Mucosa of descending colon (tissue), 3 donors: ENCODE measurements around the gene SERTAD3. TPM values are rescaled to one million over a fixed set of nuclear protein-coding genes. Genes with fewer than 3 reads are reported as not detected.
A peak's percentile ranks its signal among the peaks of the same experiment; 100 is the strongest.

ENCODE experiments used
- ATAC-seq: fragments of 200-7000 bp; cut with Tn5 transposase; one replicate; pipeline ENCODE4 v1.9.1; 2020; ENCODE audit warnings: mild to moderate bottlenecking, moderate library complexity
- DNase-seq, 3 donors: peaks; one replicate each; pipeline ENCODE4 v3.0.0-alpha.2; 2020
- H3K36me3 ChIP-seq: fragments of 200-600 bp; one replicate; pipeline ENCODE4 v1.8.0; 2021; ENCODE audit warnings: low read depth, mild to moderate bottlenecking
- H3K4me1 ChIP-seq: fragments of 200-600 bp; one replicate; pipeline ENCODE4 v1.8.0; 2021; ENCODE audit warnings: low read depth, mild to moderate bottlenecking
- H3K4me3 ChIP-seq: fragments of 200-600 bp; one replicate; pipeline ENCODE4 v1.8.0; 2021; ENCODE audit warnings: mild to moderate bottlenecking
- H3K9me3 ChIP-seq: fragments of 200-600 bp; one replicate; pipeline ENCODE4 v1.8.0; 2021; ENCODE audit warnings: mild to moderate bottlenecking
- intact Hi-C, 2 donors: fragments of 100-400 bp; cut with DNase I in 1 of 2; cut with micrococcal nuclease in 1 of 2; formaldehyde crosslinking; loops; one replicate each; pipeline versions ENCODE4 v1.11.0 to v1.11.1; 2022; cut with DNase I, micrococcal nuclease
- total RNA-seq, 3 donors: library from RNA; stranded (reverse); fragmentation: NEBNext Ultra II Directional in 2 of 3; extraction: Animal tissue kit (Norgen Biotek cat#: 25700) in 2 of 3; gene quantifications; one replicate each; pipeline versions ENCODE4 v1.2.1 to v1.2.4, GENCODE V29; 2021 to 2023
- TF ChIP-seq, protein P1 (sequence below): fragments of 200-600 bp; IDR thresholded peaks from one replicate; pipeline ENCODE4 v1.8.0; 2022; ENCODE audit warnings: antibody characterized with exemption, mild to moderate bottlenecking
- donor health status: DM: no; HTN: no; CAD: no; lungs with moderate emphysema.
- donor health status: DM: no; HTN: no; CAD: no.
- donor health status: DM: no; HTN: yes; CAD: no.

Gene SERTAD3
- total RNA-seq, 3 donors from 2014 or later, result 39.3 to 55.4 (median 46.2) TPM

DNA sequence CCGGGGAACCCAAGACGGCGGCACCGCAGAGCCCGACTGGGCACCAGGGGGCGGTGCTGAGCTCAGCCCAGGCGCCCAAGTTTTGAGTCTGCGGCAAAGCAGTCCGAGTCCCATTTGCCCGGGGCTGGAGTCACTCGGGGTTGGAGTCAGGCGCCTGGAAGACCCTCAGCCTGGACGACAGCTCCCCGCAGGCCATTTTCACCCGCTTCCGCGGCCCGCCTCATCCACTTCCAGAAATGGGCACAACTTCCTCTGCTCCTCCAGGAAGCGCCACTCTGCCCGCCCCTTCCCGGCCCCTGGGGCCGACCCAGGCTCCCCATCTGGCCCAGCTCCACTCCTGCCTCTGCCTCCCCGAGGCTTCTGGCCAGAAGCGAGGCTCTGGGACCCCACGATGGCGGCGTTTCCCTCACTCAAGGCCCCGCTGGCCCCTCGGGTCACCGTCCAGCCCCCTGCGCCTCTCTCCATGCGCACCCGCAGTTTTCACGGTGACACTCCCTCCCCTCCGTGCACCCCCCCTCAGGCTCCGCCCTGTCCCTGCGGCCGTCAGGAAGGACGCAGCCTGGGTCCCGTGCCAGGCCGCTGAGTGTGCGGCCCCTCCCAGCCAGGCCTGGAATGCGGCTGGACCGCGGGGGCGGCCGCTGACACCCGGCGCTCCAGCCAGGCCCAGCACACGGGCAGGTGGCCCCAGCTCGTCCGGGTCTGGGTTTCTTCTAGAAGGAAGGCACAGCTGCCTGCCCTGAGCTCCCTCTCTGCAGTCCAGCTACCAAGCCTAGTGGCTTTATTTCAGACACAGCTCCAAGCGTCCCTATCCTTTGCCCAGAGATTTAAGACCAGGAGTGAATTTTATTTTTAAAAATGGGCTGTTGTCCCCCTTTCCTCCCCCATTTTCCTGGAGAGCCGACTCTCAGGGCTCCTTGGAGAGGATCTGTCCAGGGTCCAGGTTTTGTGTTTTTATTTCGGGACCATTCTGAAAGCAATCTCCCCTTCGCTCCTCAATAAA, 23.1 kb downstream of the SERTAD3 start:
- no peaks in the 10 kb centered on the region for H3K36me3 ChIP-seq
- H3K4me3 ChIP-seq, result peak overlapping the region; percentile 61
- TF ChIP-seq, protein P1, sequence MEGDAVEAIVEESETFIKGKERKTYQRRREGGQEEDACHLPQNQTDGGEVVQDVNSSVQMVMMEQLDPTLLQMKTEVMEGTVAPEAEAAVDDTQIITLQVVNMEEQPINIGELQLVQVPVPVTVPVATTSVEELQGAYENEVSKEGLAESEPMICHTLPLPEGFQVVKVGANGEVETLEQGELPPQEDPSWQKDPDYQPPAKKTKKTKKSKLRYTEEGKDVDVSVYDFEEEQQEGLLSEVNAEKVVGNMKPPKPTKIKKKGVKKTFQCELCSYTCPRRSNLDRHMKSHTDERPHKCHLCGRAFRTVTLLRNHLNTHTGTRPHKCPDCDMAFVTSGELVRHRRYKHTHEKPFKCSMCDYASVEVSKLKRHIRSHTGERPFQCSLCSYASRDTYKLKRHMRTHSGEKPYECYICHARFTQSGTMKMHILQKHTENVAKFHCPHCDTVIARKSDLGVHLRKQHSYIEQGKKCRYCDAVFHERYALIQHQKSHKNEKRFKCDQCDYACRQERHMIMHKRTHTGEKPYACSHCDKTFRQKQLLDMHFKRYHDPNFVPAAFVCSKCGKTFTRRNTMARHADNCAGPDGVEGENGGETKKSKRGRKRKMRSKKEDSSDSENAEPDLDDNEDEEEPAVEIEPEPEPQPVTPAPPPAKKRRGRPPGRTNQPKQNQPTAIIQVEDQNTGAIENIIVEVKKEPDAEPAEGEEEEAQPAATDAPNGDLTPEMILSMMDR, result peak; percentile 96
- DNase-seq (peak; percentile 94 to 96 (median 95)), ATAC-seq (peak; percentile 83)
- peaks cover 18% of the 10 kb centered on the region for H3K4me1 ChIP-seq
- H3K9me3 ChIP-seq, result no peaks in the 10 kb centered on the region
- intact Hi-C loops, result no loop called here

DNA sequence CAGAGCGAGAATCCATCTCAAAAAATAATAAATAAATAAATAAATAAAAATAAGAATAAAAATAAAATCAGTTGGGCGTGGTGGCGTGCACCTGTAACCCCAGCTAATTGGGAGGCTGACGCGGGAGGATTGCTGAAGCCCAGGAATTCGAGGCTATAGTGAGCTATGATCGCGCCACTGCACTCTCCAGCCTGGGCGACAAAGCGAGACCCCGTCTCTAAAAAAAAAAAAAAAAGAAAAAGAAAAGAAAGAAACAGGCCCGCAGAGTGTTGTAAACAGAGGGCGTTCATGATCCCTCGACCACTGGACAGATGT, 23.7 kb downstream of the SERTAD3 start:
- intact Hi-C loops, result no loop called here
- H3K9me3 ChIP-seq, result no peaks in the 10 kb centered on the region
- TF ChIP-seq, protein P1, result no peak
- DNase-seq (no peak), ATAC-seq (no peak)
- peak overlapping the region; percentile 61 for H3K4me3 ChIP-seq
- H3K36me3 ChIP-seq, result no peaks in the 10 kb centered on the region
- peaks cover 18% of the 10 kb centered on the region for H3K4me1 ChIP-seq

DNA sequence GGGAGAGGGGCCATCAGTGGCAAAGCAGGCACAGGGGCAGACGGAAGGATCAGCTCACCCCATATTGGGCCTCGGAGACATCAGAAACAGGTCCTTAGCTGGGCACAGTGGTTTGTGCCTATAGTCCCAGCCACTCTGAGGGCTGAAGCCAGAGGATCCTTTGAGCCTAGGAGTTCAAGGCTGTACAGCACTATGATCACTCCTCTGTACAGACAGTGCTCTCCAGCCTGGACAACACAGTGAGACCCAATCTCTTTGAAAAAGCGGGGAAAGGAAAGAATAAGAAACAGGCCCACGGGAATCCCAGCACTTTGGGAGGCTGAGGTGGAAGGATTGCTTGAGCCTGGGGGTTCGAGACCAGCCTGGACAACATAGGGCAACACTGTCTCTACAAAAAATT, 24.4 kb downstream of the SERTAD3 start:
- Histone ChIP-seq H3K4me3 (no peak overlapping the region), H3K36me3 (no peaks in the 10 kb centered on the region), H3K4me1 (peaks cover 18% of the 10 kb centered on the region), H3K9me3 (no peaks in the 10 kb centered on the region)
- TF ChIP-seq, protein P1, result no peak
- DNase-seq (no peak), ATAC-seq (no peak)
- intact Hi-C loops, result no loop called here

DNA sequence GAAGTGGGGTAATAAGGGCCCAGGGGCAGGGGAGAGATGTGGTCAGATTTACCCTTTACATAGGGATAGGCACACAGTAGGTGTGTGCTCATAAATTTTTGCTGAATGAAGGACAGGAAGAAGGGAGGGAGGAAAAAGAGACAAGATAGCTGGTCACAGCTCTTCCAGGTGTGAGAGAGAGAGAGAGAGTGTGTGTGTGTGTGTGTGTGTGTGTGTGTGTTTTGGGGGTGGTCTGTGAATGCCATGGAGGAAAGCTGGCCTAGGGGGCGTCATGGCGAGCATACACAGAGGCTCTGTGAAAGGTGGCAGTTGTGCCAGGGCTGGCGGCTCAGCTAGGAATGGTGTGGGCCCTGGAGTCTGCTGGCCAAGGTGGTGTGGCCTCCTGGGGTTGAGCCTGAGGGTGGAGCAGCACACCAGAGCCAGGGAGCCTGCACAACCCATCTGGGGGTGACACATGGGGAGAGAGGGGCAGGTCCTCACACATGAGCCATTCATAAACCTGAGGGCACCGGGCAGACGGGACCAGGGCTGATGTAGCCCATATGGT, 25.0 kb downstream of the SERTAD3 start:
- DNase-seq (no peak), ATAC-seq (no peak)
- Histone ChIP-seq H3K9me3 (no peaks in the 10 kb centered on the region), H3K4me3 (no peak overlapping the region), H3K36me3 (no peaks in the 10 kb centered on the region), H3K4me1 (peaks cover 13% of the 10 kb centered on the region)
- intact Hi-C loops, result no loop called here
- TF ChIP-seq, protein P1, result no peak

DNA sequence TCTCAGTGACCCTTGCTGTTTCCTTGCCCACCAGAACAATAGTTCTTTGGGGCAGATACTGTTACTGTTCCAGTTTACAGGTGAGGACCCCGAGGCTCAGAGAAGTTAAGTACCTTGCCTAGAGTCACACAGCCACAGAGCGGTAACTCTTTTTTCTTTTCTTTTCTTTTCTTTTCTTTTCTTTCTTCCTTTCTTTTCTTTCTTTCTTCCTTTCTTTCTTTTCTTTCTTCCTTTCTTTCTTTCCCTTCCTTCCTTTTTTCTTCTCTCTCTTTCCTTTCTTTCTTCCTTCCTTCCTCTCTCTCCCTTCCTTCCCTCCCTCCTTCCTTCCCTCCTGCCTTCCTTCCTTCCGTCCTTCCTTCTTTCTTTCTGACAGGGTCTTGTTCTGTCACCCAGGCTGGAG, 26.1 kb downstream of the SERTAD3 start:
- Histone ChIP-seq H3K36me3 (no peaks in the 10 kb centered on the region), H3K9me3 (no peaks in the 10 kb centered on the region), H3K4me3 (no peak overlapping the region), H3K4me1 (peaks cover 6% of the 10 kb centered on the region)
- intact Hi-C loops, result no loop called here
- no peak for DNase-seq
- TF ChIP-seq, protein P1, result no peak
- no peak for ATAC-seq
